Kidney (tissue), 14 donors: ENCODE data around the gene TMEM178A. TPM values are rescaled to one million over a fixed set of nuclear protein-coding genes. Genes with fewer than 3 reads are reported as not detected.

Experiments used
- DNase-seq, 5 donors: peaks; one replicate each; pipeline ENCODE4 v3.0.0-alpha.2; 2013 to 2020
- FAIRE-seq: peaks from 2 replicates; lab custom pipeline; 2012; peaks lifted over from hg19 to GRCh38; lab: Jason Lieb, UNC
- H3K27ac ChIP-seq, 2 donors: one replicate each; pipeline ENCODE4 v1.7.0; 2013; ENCODE audit warnings: low read depth in 2 of 2, low read length in 2 of 2, inconsistent platforms in 1 of 2
- H3K27me3 ChIP-seq: one replicate; pipeline ENCODE4 v1.7.1; 2013; ENCODE audit warnings: low read length, inconsistent platforms; ENCODE audit not compliant: control insufficient read depth, insufficient read depth
- H3K36me3 ChIP-seq, 3 donors: one replicate each; pipeline versions ENCODE4 v1.7.0 to v1.7.1; 2013; ENCODE audit warnings: low read length in 3 of 3, control low read depth in 1 of 3, inconsistent platforms in 1 of 3; ENCODE audit not compliant: insufficient read depth in 3 of 3, control insufficient read depth in 2 of 3
- H3K4me1 ChIP-seq, 3 donors: one replicate each; pipeline versions ENCODE4 v1.7.0 to v1.7.1; 2013; ENCODE audit warnings: low read length in 3 of 3, inconsistent platforms in 1 of 3, low read depth in 1 of 3; ENCODE audit not compliant: control insufficient read depth in 2 of 3, insufficient read depth in 2 of 3
- H3K4me3 ChIP-seq, 3 donors: one replicate each; pipeline versions ENCODE4 v1.7.0 to v1.8.1; 2013; ENCODE audit warnings: low read length in 3 of 3, control low read depth in 1 of 3, inconsistent platforms in 1 of 3
- H3K9ac ChIP-seq, 3 donors: one replicate each; pipeline versions ENCODE4 v1.7.0 to v1.7.1; 2013; ENCODE audit warnings: low read length in 3 of 3, control low read depth in 1 of 3, inconsistent platforms in 1 of 3
- H3K9me3 ChIP-seq, 3 donors: one replicate each; pipeline versions ENCODE4 v1.7.0 to v1.7.1; 2013; ENCODE audit warnings: low read length in 3 of 3, control low read depth in 1 of 3, inconsistent platforms in 1 of 3; ENCODE audit not compliant: control insufficient read depth in 2 of 3, insufficient read depth in 1 of 3
- intact Hi-C: fragments of 100-400 bp; cut with DNase I; formaldehyde crosslinking; loops from one replicate; pipeline ENCODE4 v1.11.1; 2022
- polyA plus RNA-seq: library from polyadenylated mRNA; stranded (reverse); fragments of 350-450 nt; fragmentation: Illumina TruSeq; extraction: RNeasy Lipid Tissue Mini Kit (QIAGEN cat#74804); gene quantifications from one replicate; pipeline ENCODE4 v1.2.3, GENCODE V29; 2014; ENCODE audit warnings: low read depth, low replicate concordance; ENCODE audit not compliant: insufficient read depth
- total RNA-seq: library from RNA; stranded (reverse); fragmentation: NEBNext Ultra II Directional; extraction: Animal tissue kit (Norgen Biotek cat#: 25700); gene quantifications from one replicate; pipeline ENCODE4 v1.2.1, GENCODE V29; 2021
- TF ChIP-seq, protein P1 (sequence below): IDR thresholded peaks from 3 replicates; pipeline ENCODE4 v1.5.1; 2012; ENCODE audit warnings: mild to moderate bottlenecking, moderate library complexity, borderline replicate concordance; ENCODE audit not compliant: insufficient read depth; ENCODE audit errors: extremely low read depth
- donor health status: control.
- donor health status: control.
- donor health status: control.
- donor health status: control.
- donor health status: control.
- donor health status: DM: yes; HTN: yes; CAD: no.
- donor health status: Normal renal cell carcinoma (clear cell type).

The TMEM178A gene
- total and polyA plus RNA-seq, 2 donors from 2014 or later, result 5.7 to 48.0 TPM

DNA sequence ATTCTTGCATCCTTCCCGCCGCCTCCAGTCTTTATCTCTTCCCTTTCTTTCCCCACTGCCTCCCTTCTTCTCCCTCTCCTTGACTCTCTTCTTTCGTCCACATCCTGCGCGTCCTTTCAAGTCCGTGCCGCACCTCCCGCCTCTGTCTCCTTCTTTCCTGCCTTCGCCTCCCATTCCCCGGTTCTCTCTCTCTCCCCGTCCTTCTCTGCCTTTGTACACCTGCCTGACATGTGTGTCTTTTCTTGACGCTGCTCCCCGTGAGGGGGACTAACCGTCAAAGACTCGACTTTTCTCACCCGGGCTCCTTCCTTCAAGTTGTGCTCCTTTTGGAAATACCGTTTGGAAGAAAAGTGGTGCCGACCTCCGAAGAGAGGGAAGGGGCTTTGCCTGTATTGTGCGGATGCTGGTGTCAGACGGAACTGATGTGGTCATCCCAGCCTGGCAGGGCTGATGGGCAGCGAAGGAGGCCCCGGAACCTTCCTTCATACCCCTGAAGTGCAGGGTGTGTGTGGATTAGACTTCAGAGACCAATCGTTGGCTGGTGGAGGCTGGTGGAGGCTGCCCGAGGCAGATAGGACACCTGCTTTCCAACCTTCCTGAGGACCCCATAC is 879 bp downstream of the TMEM178A start:
- intact Hi-C loops, result no loop called here
- Histone ChIP-seq H3K27ac (no peak overlapping the region), H3K36me3 (no peaks in the 10 kb centered on the region), H3K4me3 (peak overlapping the region; percentile 13 to 63 (median 50)), H3K27me3 (no peaks in the 10 kb centered on the region), H3K9ac (peak overlapping the region; percentile 26 to 67 (median 42)), H3K4me1 (peaks cover 2 to 6% (median 4%) of the 10 kb centered on the region in 3 donors), H3K9me3 (no peaks in the 10 kb centered on the region)
- TF ChIP-seq, protein P1, sequence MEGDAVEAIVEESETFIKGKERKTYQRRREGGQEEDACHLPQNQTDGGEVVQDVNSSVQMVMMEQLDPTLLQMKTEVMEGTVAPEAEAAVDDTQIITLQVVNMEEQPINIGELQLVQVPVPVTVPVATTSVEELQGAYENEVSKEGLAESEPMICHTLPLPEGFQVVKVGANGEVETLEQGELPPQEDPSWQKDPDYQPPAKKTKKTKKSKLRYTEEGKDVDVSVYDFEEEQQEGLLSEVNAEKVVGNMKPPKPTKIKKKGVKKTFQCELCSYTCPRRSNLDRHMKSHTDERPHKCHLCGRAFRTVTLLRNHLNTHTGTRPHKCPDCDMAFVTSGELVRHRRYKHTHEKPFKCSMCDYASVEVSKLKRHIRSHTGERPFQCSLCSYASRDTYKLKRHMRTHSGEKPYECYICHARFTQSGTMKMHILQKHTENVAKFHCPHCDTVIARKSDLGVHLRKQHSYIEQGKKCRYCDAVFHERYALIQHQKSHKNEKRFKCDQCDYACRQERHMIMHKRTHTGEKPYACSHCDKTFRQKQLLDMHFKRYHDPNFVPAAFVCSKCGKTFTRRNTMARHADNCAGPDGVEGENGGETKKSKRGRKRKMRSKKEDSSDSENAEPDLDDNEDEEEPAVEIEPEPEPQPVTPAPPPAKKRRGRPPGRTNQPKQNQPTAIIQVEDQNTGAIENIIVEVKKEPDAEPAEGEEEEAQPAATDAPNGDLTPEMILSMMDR, result no peak
- DNase-seq (peak in 4 of 5 donors; percentile 32 to 57 (median 46)), FAIRE-seq (no peak)

- no peak overlapping the region for H3K27ac ChIP-seq
- peak overlapping the region; percentile 13 to 63 (median 50) for H3K4me3 ChIP-seq
- no peaks in the 10 kb centered on the region for H3K9me3 ChIP-seq
- intact Hi-C loops, result no loop called here
- FAIRE-seq, result no peak
- H3K27me3 ChIP-seq, result no peaks in the 10 kb centered on the region
- peak overlapping the region in 2 of 3 donors; percentile 26 to 67 for H3K9ac ChIP-seq
- H3K36me3 ChIP-seq, result no peaks in the 10 kb centered on the region
- no peak for DNase-seq
- peaks cover 2 to 6% (median 4%) of the 10 kb centered on the region in 3 donors for H3K4me1 ChIP-seq
- TF ChIP-seq, protein P1, result no peak
Observed at GRCh38 chr2:39667104-39667885, 1.6 kb downstream of the TMEM178A start.

DNA sequence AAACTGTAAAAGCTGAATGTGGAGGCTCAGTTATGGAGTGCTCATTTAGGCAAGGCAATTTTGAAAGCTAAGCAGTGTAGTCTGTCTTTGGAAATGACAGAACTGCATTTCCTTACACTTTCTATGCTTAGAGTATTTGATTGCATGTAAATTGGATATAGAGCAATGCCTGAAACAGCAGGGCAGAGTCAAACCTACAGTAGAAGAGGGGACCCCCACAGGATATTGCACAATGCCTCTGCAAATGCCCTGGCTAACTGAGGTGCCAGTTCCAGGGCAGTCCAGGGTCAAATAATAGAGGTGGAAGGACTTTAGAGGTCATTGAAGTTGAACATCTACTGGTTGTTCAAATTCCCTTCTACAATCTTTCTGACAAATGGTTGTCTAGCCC is 2.2 kb downstream of the TMEM178A start:
- intact Hi-C loops, result no loop called here
- DNase-seq (no peak), FAIRE-seq (no peak)
- H3K4me1 ChIP-seq, result peaks cover 2 to 6% (median 4%) of the 10 kb centered on the region in 3 donors
- H3K36me3 ChIP-seq, result no peaks in the 10 kb centered on the region
- no peaks in the 10 kb centered on the region for H3K9me3 ChIP-seq
- TF ChIP-seq, protein P1, result no peak
- no peaks in the 10 kb centered on the region for H3K27me3 ChIP-seq
- H3K9ac ChIP-seq, result no peak overlapping the region
- no peak overlapping the region for H3K4me3 ChIP-seq
- no peak overlapping the region for H3K27ac ChIP-seq
